Heart right ventricle (tissue), 16 donors: ENCODE data around the gene GAB1. TPM values are rescaled to one million over a fixed set of nuclear protein-coding genes. Genes with fewer than 3 reads are reported as not detected.

Experiments used
- ATAC-seq, 8 donors: fragments of 200-7000 bp; cut with Tn5 transposase; one replicate each; pipeline ENCODE4 v1.9.1; 2020; ENCODE audit warnings: mild to moderate bottlenecking in 8 of 8, moderate library complexity in 8 of 8, moderate number of reproducible peaks in 1 of 8
- DNase-seq, 2 donors: peaks; one replicate each; pipeline ENCODE4 v3.0.0-alpha.2; 2020
- H3K27ac ChIP-seq, 10 donors: fragments of 200-600 bp; sonication (generic) in 2 of 10; one replicate each; pipeline versions ENCODE4 v1.5.0 to v1.8.0; 2020 to 2022; ENCODE audit warnings: mild to moderate bottlenecking in 3 of 10
- H3K27me3 ChIP-seq, 7 donors: fragments of 200-600 bp; one replicate each; pipeline ENCODE4 v1.8.0; 2021 to 2022; ENCODE audit warnings: mild to moderate bottlenecking in 2 of 7
- H3K36me3 ChIP-seq, 9 donors: fragments of 200-600 bp; sonication (generic) in 1 of 9; one replicate each; pipeline versions ENCODE4 v1.5.0 to v1.8.0; 2020 to 2022; ENCODE audit warnings: mild to moderate bottlenecking in 2 of 9
- H3K4me1 ChIP-seq, 9 donors: fragments of 200-600 bp; sonication (generic) in 1 of 9; one replicate each; pipeline versions ENCODE4 v1.5.0 to v1.8.0; 2020 to 2022; ENCODE audit warnings: mild to moderate bottlenecking in 4 of 9
- H3K4me3 ChIP-seq, 10 donors: fragments of 200-600 bp; sonication (generic) in 2 of 10; one replicate each; pipeline versions ENCODE4 v1.5.0 to v1.8.0; 2020 to 2022; ENCODE audit warnings: mild to moderate bottlenecking in 7 of 10, moderate library complexity in 2 of 10
- H3K9me3 ChIP-seq, 11 donors: fragments of 200-600 bp in 10 of 11; sonication (generic) in 2 of 11; one replicate each; pipeline versions ENCODE4 v1.5.0 to v1.8.0; 2013 to 2022; ENCODE audit warnings: mild to moderate bottlenecking in 2 of 11, control low read depth in 1 of 11, moderate library complexity in 1 of 11
- CTCF ChIP-seq, 9 donors: fragments of 200-600 bp; sonication (generic) in 2 of 9; IDR thresholded peaks; one replicate each; pipeline versions ENCODE4 v1.5.0 to v1.8.0; 2021 to 2022; ENCODE audit warnings: antibody characterized with exemption in 9 of 9, mild to moderate bottlenecking in 5 of 9, moderate library complexity in 1 of 9
- WGBS, 2 donors: extraction: QIAGEN DNeasy Blood & Tissue Kit; methylation state at CpG; one replicate each; pipeline ENCODE4 v1.1.7; 2013; ENCODE audit warnings: inconsistent platforms in 1 of 2; 5-methylcytosine and 5-hydroxymethylcytosine counted together
- intact Hi-C, 10 donors: fragments of 100-400 bp; cut with DNase I; formaldehyde crosslinking; loops; one replicate each; pipeline versions ENCODE4 v1.11.1 to v1.14.2; 2022
- polyA plus RNA-seq, 2 donors: library from polyadenylated mRNA; stranded (reverse); fragments of 200-250 nt; gene quantifications; one replicate each; pipeline ENCODE4 v1.2.3, GENCODE V29; 2013
- total RNA-seq, 10 donors: library from RNA; stranded (reverse); fragmentation: NEBNext Ultra II Directional in 3 of 10; extraction: Animal tissue kit (Norgen Biotek cat#: 25700) in 3 of 10; gene quantifications; one replicate each; pipeline versions ENCODE4 v1.2.1 to v1.2.4, GENCODE V29; 2021 to 2023
- donor health status: Arrhythmogenic right ventricular cardiomyopathy.
- donor health status: ischemic (EF 13 %, LVEDD 7.1; RV severe dilation, severe dysfunction).
- donor health status: healthy with polysubstance abuse.
- donor health status: DM: no; HTN: yes; CAD: no.
- donor health status: DM: no; HTN: no; CAD: no.
- donor health status: ischemic (EF 25% LVEDD 6.9; RV normal size, moderate dysfunction).
- donor health status: ischemic (EF 25% LVEDD 5.7; RV mildly dilated, moderate dysfunction).
- donor health status: healthy.
- donor health status: DM: yes; HTN: yes; CAD: no.
- donor health status: Ischemic cardiomyopathy.
- donor health status: ischemic (EF 35%, LVEDD 5.7; RV mildly dilated, moderate dysfunction).
- donor health status: nonischemic (EF 11% LVEDD 7.7; RV severe dilation, severe dysfunction).
- donor health status: DM: yes; HTN: yes; CAD: no.
- donor health status: PGD.
- donor health status: ischemic (EF 29% LVEDD 5.4; RV normal size, mild dysfunction).
- donor health status: nonischemic (EF 23%, LVEDD 6.1; RV moderate dilation, normal function).

GAB1 gene
- total and polyA plus RNA-seq, 12 donors, result 7.8 to 130 (median 95.3) TPM

- Histone ChIP-seq H3K4me1 (peaks cover 3 to 48% (median 31%) of the 10 kb centered on the region in 9 donors), H3K4me3 (no peak overlapping the region), H3K27me3 (no peaks in the 10 kb centered on the region), H3K27ac (no peak overlapping the region), H3K36me3 (no peaks in the 10 kb centered on the region), H3K9me3 (no peaks in the 10 kb centered on the region)
- intact Hi-C loops, result loop anchor here in 1 of 10 donors (5.0 kb wide), 1 partner anchor 46 kb away; the partner anchor contains the start of gene GAB1
- TF ChIP-seq CTCF (IDR thresholded peaks at IDR 0.05), result no peak
- DNase-seq (no peak), ATAC-seq (no peak)
These were observed 45.4 kb upstream of the GAB1 start for GRCh38 chr4:143291314-143291713.

- 96 to 97% methylated on average over 1 of the region's 1 CpG for WGBS, 2 donors
- DNase-seq (no peak), ATAC-seq (no peak)
- H3K9me3 ChIP-seq, result no peaks in the 10 kb centered on the region
- no peaks in the 10 kb centered on the region for H3K27me3 ChIP-seq
- H3K27ac ChIP-seq, result no peak overlapping the region
- peaks cover 0 to 42% (median 22%) of the 10 kb centered on the region in 9 donors for H3K4me1 ChIP-seq
- intact Hi-C loops, result loop anchor here in 1 of 10 donors (5.0 kb wide), 1 partner anchor 44 kb away; the partner anchor contains the start of gene GAB1
- H3K36me3 ChIP-seq, result no peaks in the 10 kb centered on the region
- no peak for TF ChIP-seq CTCF (IDR thresholded peaks at IDR 0.05)
- H3K4me3 ChIP-seq, result no peak overlapping the region
These were observed 43.8 kb upstream of the GAB1 start for GRCh38 chr4:143292858-143293257.

- intact Hi-C loops, result loop anchor here in 2 of 10 donors (2.0 to 5.0 kb wide), 2 partner anchors 42 to 43 kb away; partner anchors contain the start of gene GAB1 (in 2 of the 2)
- ATAC-seq (peak; percentile 89 to 94 (median 92)), DNase-seq (peak; percentile 83 to 86)
- no peaks in the 10 kb centered on the region for H3K27me3 ChIP-seq
- no peak for TF ChIP-seq CTCF (IDR thresholded peaks at IDR 0.05)
- 0 to 16% methylated on average over 3 of the region's 3 CpGs for WGBS, 2 donors
- no peaks in the 10 kb centered on the region for H3K36me3 ChIP-seq
- no peak overlapping the region for H3K4me3 ChIP-seq
- H3K9me3 ChIP-seq, result no peaks in the 10 kb centered on the region
- peak overlapping the region in 5 of 10 donors; percentile 6 to 48 (median 25) for H3K27ac ChIP-seq
- peaks cover 0 to 36% (median 21%) of the 10 kb centered on the region in 9 donors for H3K4me1 ChIP-seq
These were observed 42.4 kb upstream of the GAB1 start for GRCh38 chr4:143294310-143294709.

- ATAC-seq, result peak in 2 of 8 donors; percentile 19 to 37
- WGBS, 2 donors, result 34 to 40% methylated on average over 4 of the region's 4 CpGs
- H3K27ac ChIP-seq, result peak overlapping the region in 4 of 10 donors; percentile 6 to 48 (median 10)
These were observed 41.9 kb upstream of the GAB1 start for GRCh38 chr4:143294710-143295275.

More at GRCh38 chr4:143294710-143295275, 41.9 kb upstream of the GAB1 start:
- no peaks in the 10 kb centered on the region for H3K36me3 ChIP-seq
- H3K4me3 ChIP-seq, result no peak overlapping the region
- intact Hi-C loops, result loop anchor here in 3 of 10 donors (2.0 to 5.0 kb wide), 3 partner anchors 38 to 43 kb away; partner anchors contain the start of gene GAB1 (in 2 of the 3)
- H3K27me3 ChIP-seq, result no peaks in the 10 kb centered on the region
- H3K4me1 ChIP-seq, result peaks cover 0 to 36% (median 21%) of the 10 kb centered on the region in 9 donors
- TF ChIP-seq CTCF (IDR thresholded peaks at IDR 0.05), result no peak
- no peaks in the 10 kb centered on the region for H3K9me3 ChIP-seq
- DNase-seq, result no peak
